HFFc6 (cell line): ENCODE data around the gene TSPAN15. TPM values are rescaled to one million over a fixed set of nuclear protein-coding genes. Genes with fewer than 3 reads are reported as not detected.

Experiments used
- DNase-seq: peaks from one replicate; pipeline ENCODE4 v3.0.0-alpha.2; 2018
- H3K27ac Mint-ChIP-seq: 2 replicates; pipeline ENCODE4 v1.8.0; 2020; ENCODE audit warnings: mild to moderate bottlenecking, mixed read lengths
- H3K27me3 Mint-ChIP-seq: 2 replicates; pipeline ENCODE4 v1.8.0; 2021; ENCODE audit warnings: mild to moderate bottlenecking, moderate library complexity, mixed read lengths; ENCODE audit not compliant: insufficient read depth
- H3K36me3 Mint-ChIP-seq: 2 replicates; pipeline ENCODE4 v1.8.0; 2021; ENCODE audit warnings: low read depth, mixed read lengths
- H3K4me1 Mint-ChIP-seq: 2 replicates; pipeline ENCODE4 v1.8.0; 2020; ENCODE audit warnings: low read depth, mixed read lengths
- H3K4me3 Mint-ChIP-seq: 2 replicates; pipeline ENCODE4 v1.8.0; 2020; ENCODE audit warnings: mild to moderate bottlenecking, moderate library complexity, mixed read lengths
- H3K9me3 Mint-ChIP-seq: 2 replicates; pipeline ENCODE4 v1.8.0; 2020; ENCODE audit warnings: mild to moderate bottlenecking, mixed read lengths
- total RNA-seq, 6 experiments: library from RNA; stranded (reverse); fragmentation: NEBNext Ultra II Directional; extraction: Animal tissue kit (Norgen Biotek cat#: 25700); gene quantifications; 2 replicates in 1 of 6; 3 replicates in 5 of 6; pipeline ENCODE4 v1.2.3, GENCODE V29; 2021
- TF ChIP-seq, protein P1 (sequence below): fragments of 200-600 bp; sonication (generic); IDR thresholded peaks from 2 replicates; pipeline ENCODE4 v1.5.0; 2021; ENCODE audit warnings: antibody characterized with exemption, mild to moderate bottlenecking

Gene TSPAN15
- total RNA-seq, 6 experiments from 2014 or later: 1.8 to 4.0 (median 2.1) TPM

DNA sequence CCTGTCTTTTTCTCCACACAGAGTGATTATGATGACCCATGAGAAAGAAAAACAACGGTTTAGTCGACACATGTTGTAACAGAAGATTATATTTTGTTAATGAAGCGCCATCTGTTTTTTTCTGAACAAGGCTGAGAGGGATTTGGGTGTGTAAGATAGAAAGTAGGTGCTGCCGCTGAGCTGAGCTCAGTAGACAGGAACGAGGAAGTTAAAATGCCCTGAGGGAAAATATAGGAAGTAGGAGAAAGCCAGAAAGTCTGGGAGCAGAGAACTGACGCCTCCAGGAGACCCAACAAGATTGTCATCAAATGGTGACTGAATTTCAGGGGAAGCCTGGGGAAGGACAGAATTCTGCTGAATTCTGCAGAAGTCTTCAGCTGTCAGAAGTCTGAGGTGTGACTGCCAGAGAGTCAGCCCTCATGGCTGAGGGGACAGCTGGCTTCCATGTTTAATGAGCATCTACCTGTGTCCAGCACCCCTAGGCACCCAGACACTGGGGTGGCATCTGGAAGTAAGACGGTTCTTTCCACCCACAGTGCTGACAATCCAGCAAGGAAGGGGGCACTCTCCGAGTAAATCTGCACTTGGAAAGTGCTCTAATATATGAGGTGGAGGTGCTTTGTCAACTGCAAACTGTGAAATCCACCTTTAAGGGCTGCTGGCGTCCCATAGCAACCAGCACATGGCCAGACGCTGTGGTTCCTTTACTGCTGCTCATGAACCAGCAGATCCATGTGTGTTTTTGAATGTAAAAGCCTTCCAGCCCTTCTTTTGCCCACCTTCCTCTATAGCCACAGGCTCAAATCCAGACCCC, 12.5 kb upstream of the TSPAN15 start:
- H3K9me3 Mint-ChIP-seq: no peaks in the 10 kb centered on the region
- H3K4me1 Mint-ChIP-seq: peaks cover 59% of the 10 kb centered on the region
- DNase-seq: peak; percentile 82
- H3K27ac Mint-ChIP-seq: peak overlapping the region; percentile 93
- 0 out of 2 replicates have a peak, but pooled peaks cover 10% of the 10 kb centered on the region for H3K36me3 Mint-ChIP-seq
- peaks cover 2% of the 10 kb centered on the region; the same call in 1 of the 2 replicates for H3K27me3 Mint-ChIP-seq
- H3K4me3 Mint-ChIP-seq: peak overlapping the region; percentile 79
- TF ChIP-seq, protein P1, sequence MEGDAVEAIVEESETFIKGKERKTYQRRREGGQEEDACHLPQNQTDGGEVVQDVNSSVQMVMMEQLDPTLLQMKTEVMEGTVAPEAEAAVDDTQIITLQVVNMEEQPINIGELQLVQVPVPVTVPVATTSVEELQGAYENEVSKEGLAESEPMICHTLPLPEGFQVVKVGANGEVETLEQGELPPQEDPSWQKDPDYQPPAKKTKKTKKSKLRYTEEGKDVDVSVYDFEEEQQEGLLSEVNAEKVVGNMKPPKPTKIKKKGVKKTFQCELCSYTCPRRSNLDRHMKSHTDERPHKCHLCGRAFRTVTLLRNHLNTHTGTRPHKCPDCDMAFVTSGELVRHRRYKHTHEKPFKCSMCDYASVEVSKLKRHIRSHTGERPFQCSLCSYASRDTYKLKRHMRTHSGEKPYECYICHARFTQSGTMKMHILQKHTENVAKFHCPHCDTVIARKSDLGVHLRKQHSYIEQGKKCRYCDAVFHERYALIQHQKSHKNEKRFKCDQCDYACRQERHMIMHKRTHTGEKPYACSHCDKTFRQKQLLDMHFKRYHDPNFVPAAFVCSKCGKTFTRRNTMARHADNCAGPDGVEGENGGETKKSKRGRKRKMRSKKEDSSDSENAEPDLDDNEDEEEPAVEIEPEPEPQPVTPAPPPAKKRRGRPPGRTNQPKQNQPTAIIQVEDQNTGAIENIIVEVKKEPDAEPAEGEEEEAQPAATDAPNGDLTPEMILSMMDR: no peak

DNA sequence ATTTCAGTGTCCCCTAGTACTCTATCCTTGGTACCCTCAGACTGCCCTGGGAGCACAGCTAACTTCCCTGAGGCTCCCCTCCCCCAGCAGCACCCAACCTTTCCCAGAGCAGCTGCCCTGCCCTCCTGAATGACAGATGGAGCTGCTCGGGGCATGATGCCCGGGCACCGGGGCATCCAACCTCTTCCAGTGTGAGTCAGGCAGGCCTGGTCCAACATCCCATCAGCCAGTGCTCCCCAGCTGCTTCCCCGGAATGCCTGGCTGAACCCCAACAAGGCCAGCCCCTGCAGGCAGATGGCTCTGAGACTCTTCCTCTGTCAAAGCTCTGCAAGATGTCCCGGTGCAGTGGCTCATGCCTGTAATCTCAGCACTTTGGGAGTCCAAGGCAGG, 11.9 kb upstream of the TSPAN15 start:
- peaks cover 2% of the 10 kb centered on the region; the same call in 1 of the 2 replicates for H3K27me3 Mint-ChIP-seq
- DNase-seq: peak; percentile 80
- 0 out of 2 replicates have a peak, but pooled peaks cover 9% of the 10 kb centered on the region for H3K36me3 Mint-ChIP-seq
- H3K27ac Mint-ChIP-seq: peak overlapping the region; percentile 93
- TF ChIP-seq, protein P1: no peak
- peaks cover 55% of the 10 kb centered on the region for H3K4me1 Mint-ChIP-seq
- peak overlapping the region; percentile 79 for H3K4me3 Mint-ChIP-seq
- 0 out of 2 replicates have a peak, but pooled peaks cover 2% of the 10 kb centered on the region for H3K9me3 Mint-ChIP-seq

DNA sequence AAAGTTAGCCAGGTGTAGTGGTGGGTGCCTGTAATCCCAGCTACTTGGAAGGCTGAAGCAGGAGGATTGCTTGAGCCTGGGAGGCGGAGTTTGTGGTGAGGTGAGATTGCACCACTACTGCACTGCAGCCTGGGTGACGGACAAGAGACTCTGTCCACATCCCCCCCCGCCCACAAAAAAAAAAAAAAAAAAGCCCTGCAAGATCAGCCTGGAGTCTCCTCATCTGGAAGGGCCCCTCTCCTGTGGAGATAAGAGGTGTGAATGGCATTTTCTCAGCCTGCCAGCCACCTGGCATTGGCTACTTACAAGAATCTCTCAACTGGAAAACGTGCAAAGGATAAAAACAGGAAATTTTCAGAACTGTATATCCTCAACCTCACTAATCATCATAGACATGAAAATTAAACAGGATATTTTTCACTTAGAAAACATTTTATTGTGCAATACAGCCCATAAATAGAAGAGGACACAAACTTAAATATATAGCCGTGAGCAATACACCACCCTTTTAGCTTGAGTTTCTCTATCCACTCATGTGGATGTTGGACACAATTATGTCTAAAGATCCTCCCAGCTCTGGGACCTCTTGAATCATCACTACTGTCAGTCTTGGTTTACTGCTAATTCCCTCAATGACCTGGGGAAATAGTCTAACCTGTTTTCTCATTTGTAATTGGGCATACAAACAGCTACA, 11.3 kb upstream of the TSPAN15 start:
- Mint-ChIP-seq H3K9me3 (0 out of 2 replicates have a peak, but pooled peaks cover 3% of the 10 kb centered on the region), H3K4me3 (peak overlapping the region; percentile 79), H3K36me3 (0 out of 2 replicates have a peak, but pooled peaks cover 3% of the 10 kb centered on the region), H3K27me3 (peaks cover 2% of the 10 kb centered on the region; the same call in 1 of the 2 replicates), H3K27ac (peak overlapping the region; percentile 93), H3K4me1 (peaks cover 52% of the 10 kb centered on the region)
- TF ChIP-seq, protein P1: no peak
- peak; percentile 83 for DNase-seq

- Mint-ChIP-seq H3K4me3 (no peak overlapping the region), H3K9me3 (0 out of 2 replicates have a peak, but pooled peaks cover 3% of the 10 kb centered on the region), H3K4me1 (peaks cover 77% of the 10 kb centered on the region)
Observed at GRCh38 chr10:69443354-69443753, 7.9 kb upstream of the TSPAN15 start.

DNA sequence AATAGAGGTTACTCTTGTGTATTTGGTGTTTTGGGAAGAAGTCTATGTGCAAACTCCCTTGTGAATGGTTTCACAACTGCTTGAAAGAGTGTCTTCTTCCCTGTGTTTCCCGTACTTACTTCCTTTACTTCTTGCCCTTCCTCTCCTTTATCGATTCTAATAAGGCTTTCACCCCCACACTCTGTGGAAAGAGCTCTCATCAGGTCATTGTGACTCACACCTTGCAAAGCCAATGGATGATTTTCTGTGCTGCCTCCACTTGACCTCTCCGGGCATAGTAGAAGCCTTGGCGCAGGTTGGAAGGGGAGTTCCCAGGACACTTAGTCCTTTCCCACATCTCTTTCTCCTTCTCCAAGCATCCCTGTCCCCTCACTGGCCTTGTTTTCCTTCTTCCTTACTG, 6.2 kb upstream of the TSPAN15 start:
- peaks cover 74% of the 10 kb centered on the region for H3K4me1 Mint-ChIP-seq
- H3K27ac Mint-ChIP-seq: peak overlapping the region; percentile 14; the same call in 1 of the 2 replicates
- peaks cover 2% of the 10 kb centered on the region for H3K27me3 Mint-ChIP-seq
- H3K9me3 Mint-ChIP-seq: 0 out of 2 replicates have a peak, but pooled peaks cover 3% of the 10 kb centered on the region
- H3K36me3 Mint-ChIP-seq: no peaks in the 10 kb centered on the region
- no peak overlapping the region for H3K4me3 Mint-ChIP-seq
- TF ChIP-seq, protein P1: no peak
- no peak for DNase-seq

More at GRCh38 chr10:69443354-69443753, 7.9 kb upstream of the TSPAN15 start:
- Mint-ChIP-seq H3K27ac (no peak overlapping the region), H3K36me3 (no peaks in the 10 kb centered on the region), H3K27me3 (peaks cover 2% of the 10 kb centered on the region)
- TF ChIP-seq, protein P1: no peak
- DNase-seq: no peak
